PC-9 (cell line): Measurements from ENCODE around the gene TEX29. TPM values are rescaled to one million over a fixed set of nuclear protein-coding genes. Genes with fewer than 3 reads are reported as not detected.

Experiments used
- BruUV-seq: library from RNA; stranded (reverse); fragments of 400-500 nt; replicated peaks from 2 replicates; lab custom pipeline; 2021; lab: Mats Ljungman, UMichigan
- CTCF ChIA-PET: fragments of 300-600 bp; sonication (Branson Sonifier 250); formaldehyde crosslinking; loops from one replicate; lab custom pipeline; 2022; ENCODE audit warnings: antibody characterized with exemption; lab: Charles Lee
- POLR2A ChIA-PET: fragments of 300-600 bp; sonication (Branson Sonifier 250); formaldehyde crosslinking; loops from one replicate; lab custom pipeline; 2022; ENCODE audit warnings: antibody characterized with exemption; ENCODE audit not compliant: unreplicated experiment; lab: Charles Lee
- DNase-seq, 2 experiments: peaks; one replicate each; pipeline versions ENCODE4 v3.0.0 to v3.0.0-alpha.2; 2015 to 2022; ENCODE audit warnings: mixed read lengths in 1 of 2
- H2AFZ ChIP-seq: fragments of 200-600 bp; sonication (generic); 2 replicates; pipeline ENCODE4 v1.8.1; 2017; ENCODE audit warnings: antibody characterized with exemption
- H3F3A ChIP-seq: fragments of 200-600 bp; sonication (generic); 2 replicates; pipeline ENCODE4 v1.8.1; 2017; ENCODE audit warnings: antibody characterized with exemption, mild to moderate bottlenecking, low read depth; ENCODE audit not compliant: insufficient read depth
- H3K27ac ChIP-seq: fragments of 200-600 bp; sonication (generic); 2 replicates; pipeline ENCODE4 v1.6.1; 2016; ENCODE audit warnings: mixed run types
- H3K27me3 ChIP-seq: fragments of 200-600 bp; sonication (generic); 2 replicates; pipeline ENCODE4 v1.6.1; 2016; ENCODE audit warnings: low read depth, mixed run types; ENCODE audit not compliant: insufficient read depth
- H3K36me3 ChIP-seq: fragments of 200-600 bp; sonication (generic); 2 replicates; pipeline ENCODE4 v1.6.1; 2016; ENCODE audit warnings: low read depth, mixed run types
- H3K4me1 ChIP-seq: fragments of 200-600 bp; sonication (generic); replicated peaks from 2 replicates; pipeline ENCODE4 v1.6.1; 2016; ENCODE audit warnings: mixed run types; ENCODE audit not compliant: insufficient read depth
- H3K4me2 ChIP-seq: fragments of 200-600 bp; sonication (generic); 2 replicates; pipeline ENCODE4 v1.6.1; 2017; ENCODE audit warnings: mixed run types
- H3K4me3 ChIP-seq: fragments of 200-600 bp; sonication (generic); 2 replicates; pipeline ENCODE4 v1.6.1; 2016; ENCODE audit warnings: mixed run types
- H3K79me2 ChIP-seq: fragments of 200-600 bp; sonication (generic); 2 replicates; pipeline ENCODE4 v1.6.1; 2017; ENCODE audit warnings: low read depth, mixed run types
- H3K9me2 ChIP-seq: fragments of 200-600 bp; sonication (generic); 2 replicates; pipeline ENCODE4 v1.8.1; 2017; ENCODE audit warnings: mild to moderate bottlenecking; ENCODE audit not compliant: insufficient read depth
- H3K9me3 ChIP-seq: fragments of 200-600 bp; sonication (generic); 2 replicates; pipeline ENCODE4 v1.8.1; 2016; ENCODE audit warnings: low read depth; ENCODE audit not compliant: insufficient read depth
- H4K20me1 ChIP-seq: fragments of 200-600 bp; sonication (generic); 2 replicates; pipeline ENCODE4 v1.8.1; 2017; ENCODE audit not compliant: insufficient read depth
- CTCF ChIP-seq: fragments of 200-600 bp; sonication (generic); conservative IDR thresholded peaks from 2 replicates; pipeline ENCODE4 v1.6.1; 2017; ENCODE audit warnings: mixed run types, antibody characterized with exemption, mild to moderate bottlenecking, moderate library complexity
- EZH2 ChIP-seq: fragments of 200-600 bp; sonication (generic); IDR thresholded peaks from 2 replicates; pipeline ENCODE4 v1.8.0; 2017; ENCODE audit warnings: antibody characterized with exemption, low read depth
- intact Hi-C: fragments of 100-400 bp; cut with micrococcal nuclease; formaldehyde crosslinking; loops from one replicate; pipeline ENCODE4 v1.10.0; 2022; ENCODE audit not compliant: unreplicated experiment
- total RNA-seq: library from RNA; stranded (reverse); gene quantifications from 2 replicates; pipeline ENCODE4 v1.2.3, GENCODE V29; 2021

Gene TEX29
- total RNA-seq, 1 experiment from 2014 or later, result not detected

- no TSS peak for BruUV-seq
- no peaks in the 10 kb centered on the region for H3K9me2 ChIP-seq
- no peak for DNase-seq
- H3K79me2 ChIP-seq, result no peaks in the 10 kb centered on the region
- no peaks in the 10 kb centered on the region for H4K20me1 ChIP-seq
- H3K36me3 ChIP-seq, result no peaks in the 10 kb centered on the region
- H3K27ac ChIP-seq, result no peak overlapping the region
- no peaks in the 10 kb centered on the region for H3K9me3 ChIP-seq
- H3K4me3 ChIP-seq, result no peak overlapping the region
- H3K4me1 ChIP-seq, result no peaks in the 10 kb centered on the region
- intact Hi-C loops, result no loop called here
- no peak overlapping the region for H2AFZ ChIP-seq
- no peak overlapping the region for H3K4me2 ChIP-seq
- no peak for TF ChIP-seq CTCF
- ChIA-PET POLR2A (no interaction called here), CTCF (no interaction called here)
- peaks cover 49% of the 10 kb centered on the region for H3K27me3 ChIP-seq
- no peaks in the 10 kb centered on the region for H3F3A ChIP-seq
These were observed 2.5 kb downstream of the TEX29 start for GRCh38 chr13:111322916-111323331.

GRCh38 chr13:111323549-111323948 is 3.1 kb downstream of the TEX29 start:
- BruUV-seq, result no TSS peak

GRCh38 chr13:111323950-111324651 is 3.7 kb downstream of the TEX29 start:
- no peaks in the 10 kb centered on the region for H3K4me1 ChIP-seq
- H3K4me3 ChIP-seq, result no peak overlapping the region
- no peaks in the 10 kb centered on the region for H3K9me3 ChIP-seq
- H3K9me2 ChIP-seq, result no peaks in the 10 kb centered on the region
- no peaks in the 10 kb centered on the region for H3F3A ChIP-seq
- H3K4me2 ChIP-seq, result no peak overlapping the region
- intact Hi-C loops, result no loop called here
- TF ChIP-seq EZH2, result no peak
- DNase-seq, result no peak
- no peak overlapping the region for H3K27ac ChIP-seq
- BruUV-seq, result no TSS peak
- H3K79me2 ChIP-seq, result no peaks in the 10 kb centered on the region
- ChIA-PET CTCF (no interaction called here), POLR2A (no interaction called here)
- H4K20me1 ChIP-seq, result no peaks in the 10 kb centered on the region
- H3K27me3 ChIP-seq, result peaks cover 61% of the 10 kb centered on the region
- H3K36me3 ChIP-seq, result no peaks in the 10 kb centered on the region
- no peak overlapping the region for H2AFZ ChIP-seq

More at GRCh38 chr13:111323549-111323948, 3.1 kb downstream of the TEX29 start:
- Histone ChIP-seq H3K27me3 (peaks cover 55% of the 10 kb centered on the region), H3K36me3 (no peaks in the 10 kb centered on the region), H3K9me3 (no peaks in the 10 kb centered on the region), H3K4me1 (no peaks in the 10 kb centered on the region), H4K20me1 (no peaks in the 10 kb centered on the region), H3K27ac (no peak overlapping the region), H3K4me3 (no peak overlapping the region), H3K9me2 (no peaks in the 10 kb centered on the region), H3F3A (no peaks in the 10 kb centered on the region), H3K4me2 (no peak overlapping the region), H3K79me2 (no peaks in the 10 kb centered on the region), H2AFZ (no peak overlapping the region)
- POLR2A ChIA-PET, result no interaction called here
- CTCF ChIA-PET, result no interaction called here
- intact Hi-C loops, result no loop called here
- no peak for DNase-seq
- TF ChIP-seq EZH2, result no peak
- TF ChIP-seq CTCF, result no peak

- no peak for DNase-seq
- H3K27me3 ChIP-seq, result peaks cover 67% of the 10 kb centered on the region
- H3K9me2 ChIP-seq, result no peaks in the 10 kb centered on the region
- H2AFZ ChIP-seq, result no peak overlapping the region
- ChIA-PET CTCF (no interaction called here), POLR2A (no interaction called here)
- H3K79me2 ChIP-seq, result no peaks in the 10 kb centered on the region
- H4K20me1 ChIP-seq, result no peaks in the 10 kb centered on the region
- no peaks in the 10 kb centered on the region for H3K4me1 ChIP-seq
- H3F3A ChIP-seq, result no peaks in the 10 kb centered on the region
- no TSS peak for BruUV-seq
- no peak overlapping the region for H3K4me2 ChIP-seq
- H3K9me3 ChIP-seq, result no peaks in the 10 kb centered on the region
- no peak overlapping the region for H3K4me3 ChIP-seq
- TF ChIP-seq EZH2 (no peak), CTCF (no peak)
- intact Hi-C loops, result no loop called here
- H3K27ac ChIP-seq, result no peak overlapping the region
- H3K36me3 ChIP-seq, result no peaks in the 10 kb centered on the region
These were observed 4.3 kb downstream of the TEX29 start for GRCh38 chr13:111324736-111325135.
